T47D (cell line): ENCODE results near the gene MAP3K6.

ENCODE experiments used
- DNase-seq, 2 experiments: peaks; one replicate each; pipeline versions ENCODE4 v3.0.0 to v3.0.0-alpha.2; 2011 to 2012; ENCODE audit warnings: low read depth in 1 of 2, low spot score in 1 of 2
- JUND ChIP-seq: IDR thresholded peaks from 2 replicates; pipeline ENCODE4 v1.6.1; 2012; ENCODE audit warnings: low read depth
- in situ Hi-C: cut with HindIII; loops from 2 replicates; pipeline ENCODE4 v1.10.0; 2016; ENCODE audit warnings: low sequenced_read_pairs, low pct_unique_long_range_greater_than_20kb

MAP3K6 gene

DNA sequence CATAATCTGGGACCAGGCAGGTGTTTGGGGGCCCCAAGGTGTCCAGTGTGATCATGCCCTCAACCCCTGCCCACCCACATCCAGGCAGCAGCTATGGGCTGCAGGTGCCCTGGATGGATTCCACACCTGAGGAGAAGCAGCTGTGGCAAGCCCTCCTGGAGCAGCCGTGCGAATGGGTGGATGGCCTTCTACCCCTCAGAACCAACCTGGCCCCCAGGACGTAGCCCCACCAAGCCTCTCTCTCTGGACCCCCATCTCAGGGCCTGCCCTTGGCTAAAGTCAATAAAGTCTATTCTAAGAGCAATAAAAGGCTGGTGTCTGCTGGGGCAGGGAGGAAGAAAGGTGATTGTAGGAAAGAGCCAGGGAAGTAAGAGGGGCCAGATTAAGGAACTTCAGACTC, 13.1 kb downstream of the MAP3K6 start:
- no peak for TF ChIP-seq JUND
- DNase-seq, result no peak
- in situ Hi-C loops, result no loop called here

DNA sequence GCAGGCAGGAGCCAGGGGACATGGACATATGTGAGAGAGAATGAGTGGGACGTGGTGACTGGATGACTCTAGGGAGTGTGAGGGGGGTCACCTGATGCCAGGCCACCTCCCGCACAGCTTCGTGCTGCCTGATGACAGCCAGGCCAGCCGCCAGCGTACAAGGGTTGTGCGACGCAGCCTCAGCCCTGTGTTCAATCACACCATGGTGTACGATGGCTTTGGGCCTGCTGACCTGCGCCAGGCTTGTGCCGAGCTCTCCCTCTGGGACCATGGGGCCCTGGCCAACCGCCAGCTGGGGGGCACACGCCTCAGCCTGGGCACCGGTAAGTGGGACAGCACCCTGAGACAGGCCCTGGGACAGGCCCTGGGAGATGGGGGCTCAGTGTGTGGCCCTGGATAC, 13.6 kb downstream of the MAP3K6 start:
- no peak for DNase-seq
- in situ Hi-C loops, result no loop called here
- no peak for TF ChIP-seq JUND

GRCh38 chr1:27351541-27352107, 15.1 kb downstream of the MAP3K6 start:
- in situ Hi-C loops, result no loop called here
- TF ChIP-seq JUND, result no peak
- no peak for DNase-seq

GRCh38 chr1:27350663-27351540, 15.9 kb downstream of the MAP3K6 start:
- DNase-seq, result no peak
- in situ Hi-C loops, result no loop called here
- TF ChIP-seq JUND, result no peak

DNA sequence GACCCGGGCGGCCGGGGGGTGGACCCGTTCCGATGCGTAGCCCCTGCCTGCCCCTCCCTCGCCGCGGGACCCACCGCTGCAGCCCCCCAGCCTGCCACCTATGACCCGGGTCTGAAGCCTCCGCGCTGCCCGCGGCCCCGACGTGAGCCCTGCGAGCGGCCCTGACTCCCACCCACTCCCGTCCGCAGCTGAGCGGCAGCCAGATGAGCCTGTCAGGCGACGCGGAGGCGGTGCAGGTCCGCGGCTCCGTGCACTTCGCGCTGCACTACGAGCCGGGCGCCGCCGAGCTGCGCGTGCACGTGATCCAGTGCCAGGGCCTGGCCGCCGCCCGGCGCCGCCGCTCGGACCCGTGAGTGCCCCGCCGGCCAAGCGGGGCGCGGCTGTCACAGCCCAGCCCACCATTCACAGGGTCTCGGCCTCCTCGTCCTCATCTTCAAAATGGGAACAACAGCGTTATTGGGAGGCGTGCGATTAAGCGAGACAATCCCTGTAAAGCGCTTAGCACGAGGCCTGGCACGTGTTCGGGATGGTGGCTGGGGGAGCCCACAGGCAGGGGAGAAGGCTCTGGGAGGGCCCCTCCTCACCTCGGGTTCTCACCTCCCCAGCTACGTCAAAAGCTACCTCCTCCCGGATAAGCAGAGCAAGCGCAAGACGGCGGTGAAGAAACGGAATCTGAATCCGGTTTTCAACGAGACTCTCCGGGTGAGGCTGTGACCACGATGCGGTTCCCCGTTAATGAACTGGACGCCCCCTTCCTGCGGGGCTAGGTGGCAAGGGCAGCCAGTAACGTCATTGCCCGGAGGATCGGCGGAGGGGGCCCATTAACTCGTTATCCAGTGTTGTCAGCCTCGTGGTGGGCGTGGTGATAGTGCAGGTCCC, 16.7 kb downstream of the MAP3K6 start:
- in situ Hi-C loops, result no loop called here
- no peak for DNase-seq
- TF ChIP-seq JUND, result no peak

DNA sequence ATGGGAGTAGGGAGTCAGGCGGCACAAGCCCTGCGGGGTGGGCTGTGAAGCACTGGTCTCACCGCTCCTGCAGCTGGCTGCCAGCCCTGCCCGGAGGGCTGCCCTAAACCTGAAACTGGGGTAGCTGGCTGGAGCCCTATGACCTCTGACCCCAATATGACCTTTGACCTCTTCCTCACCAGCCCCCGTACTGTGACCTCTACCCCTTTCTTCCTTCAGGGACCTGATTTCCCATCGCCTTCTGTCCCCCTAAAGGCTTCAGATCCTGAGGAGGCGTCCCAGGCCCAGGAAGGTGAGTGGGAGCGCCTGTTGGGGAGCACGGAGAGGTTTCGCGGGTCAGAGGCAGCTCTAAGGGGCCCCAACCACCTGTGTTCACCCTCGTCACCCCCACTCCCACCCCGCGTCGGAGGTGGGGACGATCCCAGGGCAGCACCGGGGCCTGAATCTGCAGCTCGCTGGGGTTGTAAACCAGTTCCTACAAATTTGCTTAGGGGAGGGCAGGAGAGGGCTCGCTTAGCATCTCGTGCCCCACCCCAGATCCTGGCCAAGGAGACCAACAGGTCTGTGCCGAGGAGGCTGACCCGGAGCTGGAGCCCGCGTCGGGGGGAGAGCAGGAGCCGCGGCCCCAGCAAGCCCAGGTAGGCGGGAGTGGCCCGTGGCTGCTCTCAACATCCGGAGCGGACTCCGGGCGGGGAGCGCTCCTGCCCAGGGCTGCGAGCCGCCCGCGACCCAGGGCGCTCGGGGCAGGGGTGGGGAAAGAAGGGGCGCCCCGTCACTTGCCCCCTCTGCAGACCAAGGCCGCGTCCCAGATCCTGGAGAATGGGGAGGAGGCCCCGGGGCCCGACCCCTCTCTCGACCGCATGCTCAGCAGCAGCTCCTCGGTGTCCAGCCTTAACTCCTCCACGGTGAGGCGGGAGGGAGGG, 17.6 kb downstream of the MAP3K6 start:
- TF ChIP-seq JUND, result no peak
- in situ Hi-C loops, result no loop called here
- DNase-seq, result peak; percentile 77 to 88

DNA sequence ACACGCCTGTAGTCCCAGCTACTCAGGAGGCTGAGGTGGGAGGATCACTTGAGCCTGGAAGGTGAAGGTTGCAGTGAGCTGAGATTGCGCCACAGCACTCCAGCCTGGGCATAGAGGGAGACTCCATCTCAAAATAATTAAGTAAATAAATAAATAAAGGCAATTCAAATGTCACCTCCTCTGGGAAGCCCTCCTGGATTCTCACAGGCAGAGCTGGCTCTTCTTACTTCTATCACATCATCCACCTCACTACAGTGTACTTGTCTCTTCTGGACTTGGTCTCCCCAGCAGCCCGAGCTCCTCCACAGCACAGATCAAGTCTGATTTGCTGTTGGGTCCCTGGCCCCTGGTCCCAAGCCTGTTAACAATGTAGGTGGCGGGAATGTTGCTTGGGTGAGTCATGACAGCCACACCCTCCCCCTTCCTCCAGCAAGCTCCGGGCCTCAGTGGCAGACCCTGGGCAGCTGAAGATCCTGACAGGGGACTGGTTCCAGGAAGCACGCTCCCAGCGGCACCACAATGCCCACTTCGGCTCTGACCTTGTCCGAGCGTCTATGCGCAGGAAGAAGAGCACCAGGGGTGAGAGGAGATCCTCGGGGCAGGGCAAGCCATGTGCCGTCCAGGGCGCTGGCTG, 19.7 kb downstream of the MAP3K6 start:
- no peak for TF ChIP-seq JUND
- in situ Hi-C loops, result no loop called here
- no peak for DNase-seq

- no peak for DNase-seq
- TF ChIP-seq JUND, result no peak
- in situ Hi-C loops, result no loop called here
Measured at GRCh38 chr1:27346357-27346756, 20.4 kb downstream of the MAP3K6 start.

GRCh38 chr1:27345272-27345671, 21.5 kb downstream of the MAP3K6 start:
- no peak for TF ChIP-seq JUND
- in situ Hi-C loops, result no loop called here

GRCh38 chr1:27343639-27344025, 23.1 kb downstream of the MAP3K6 start:
- in situ Hi-C loops, result no loop called here
- DNase-seq, result no peak
- no peak for TF ChIP-seq JUND

More at GRCh38 chr1:27345272-27345671, 21.5 kb downstream of the MAP3K6 start:
- no peak for DNase-seq

- in situ Hi-C loops, result no loop called here
- peak; percentile 67 to 80 for DNase-seq
Measured at GRCh38 chr1:27342778-27343638, 23.8 kb downstream of the MAP3K6 start.

More at GRCh38 chr1:27342778-27343638, 23.8 kb downstream of the MAP3K6 start:
- TF ChIP-seq JUND, result no peak
